CD4-positive, alpha-beta T cell treated with Interleukin-15 for 1 hour (primary cell): Measurements from ENCODE around the gene GLB1L3.
A peak's percentile ranks its signal among the peaks of the same experiment; 100 is the strongest.

Experiments
- DNase-seq: peaks from one replicate; pipeline ENCODE4 v3.0.0-alpha.2; 2020

The GLB1L3 gene

DNA sequence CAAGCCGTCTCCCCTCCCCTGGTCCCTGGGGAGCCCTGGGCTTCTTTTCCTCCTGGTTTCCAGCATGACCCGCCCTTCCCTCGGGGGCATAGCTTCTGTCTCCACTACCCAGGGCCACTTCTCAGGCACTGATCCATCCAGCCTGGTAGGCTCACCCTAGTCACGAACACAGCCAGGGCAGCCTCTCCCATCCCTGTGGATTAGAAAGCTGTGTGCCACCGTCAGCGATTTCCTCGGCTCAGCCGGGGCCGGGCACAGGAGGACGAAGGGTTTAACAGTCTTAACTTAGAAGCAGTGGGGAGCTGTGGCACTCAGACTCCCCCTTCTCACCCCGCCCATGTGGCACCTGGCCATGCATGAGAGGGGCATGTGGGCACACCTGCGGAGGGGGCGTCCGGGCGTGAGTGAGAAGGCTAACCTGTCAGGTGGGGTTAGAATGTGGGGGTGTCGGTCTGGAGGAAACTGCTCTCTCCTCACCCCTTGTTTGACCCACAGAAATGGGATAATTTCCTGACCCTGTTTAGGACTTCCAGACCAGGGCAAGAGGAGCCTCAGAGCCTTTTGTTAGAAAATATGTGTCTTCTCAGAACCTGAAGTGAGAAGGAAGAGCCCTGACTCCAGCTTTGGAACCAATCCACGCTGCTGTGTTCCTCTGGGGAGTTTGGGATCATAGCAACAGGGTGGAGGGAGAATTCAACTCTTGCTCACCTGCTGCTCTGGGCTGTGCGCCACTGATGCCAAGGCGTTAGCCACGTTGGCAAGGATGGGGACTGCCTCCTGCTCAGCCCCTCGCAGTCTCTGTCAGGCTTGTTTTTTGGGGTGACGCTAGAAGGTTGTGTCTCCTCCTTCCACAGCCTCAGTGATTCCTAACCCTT is 70.2 kb downstream of the GLB1L3 start:
- DNase-seq = no peak

DNA sequence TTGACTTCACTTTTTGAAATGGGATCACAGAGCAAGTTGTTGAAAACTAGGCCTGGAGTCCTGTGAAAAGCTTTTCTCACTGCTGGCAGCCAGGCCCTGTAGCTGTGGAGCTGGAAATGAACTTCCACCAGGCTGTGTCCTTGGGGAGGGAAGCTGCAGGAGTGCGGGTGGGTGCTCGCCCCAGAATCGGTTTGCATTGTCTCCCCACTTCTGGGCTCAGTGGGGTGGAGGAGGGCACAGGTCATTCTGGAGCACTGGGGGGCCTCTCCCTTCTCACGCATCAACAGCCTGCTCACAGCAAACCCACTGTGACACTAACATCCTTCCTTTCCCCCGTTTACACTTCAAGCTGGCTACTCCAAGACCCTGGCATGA is 70.8 kb downstream of the GLB1L3 start:
- no peak for DNase-seq

DNA sequence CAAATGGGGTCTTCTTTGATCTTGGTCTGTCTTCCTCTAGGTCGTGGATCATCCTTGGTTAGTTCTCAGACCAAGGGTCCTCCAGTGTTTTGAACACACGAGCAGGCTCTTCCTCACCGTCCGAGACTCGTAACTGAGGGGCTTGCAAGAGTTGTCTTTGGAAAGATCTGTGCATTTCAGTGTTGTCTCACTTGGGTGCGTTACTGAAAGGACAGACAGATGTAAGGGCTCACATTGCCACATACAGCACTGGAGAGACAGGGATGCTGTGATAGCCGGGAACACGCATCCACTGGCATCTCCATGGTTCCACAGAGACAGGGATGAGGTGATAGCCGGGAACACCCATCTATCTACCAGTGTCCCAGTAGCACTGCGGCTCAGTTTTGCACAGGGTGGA is 71.3 kb downstream of the GLB1L3 start:
- DNase-seq = no peak

DNA sequence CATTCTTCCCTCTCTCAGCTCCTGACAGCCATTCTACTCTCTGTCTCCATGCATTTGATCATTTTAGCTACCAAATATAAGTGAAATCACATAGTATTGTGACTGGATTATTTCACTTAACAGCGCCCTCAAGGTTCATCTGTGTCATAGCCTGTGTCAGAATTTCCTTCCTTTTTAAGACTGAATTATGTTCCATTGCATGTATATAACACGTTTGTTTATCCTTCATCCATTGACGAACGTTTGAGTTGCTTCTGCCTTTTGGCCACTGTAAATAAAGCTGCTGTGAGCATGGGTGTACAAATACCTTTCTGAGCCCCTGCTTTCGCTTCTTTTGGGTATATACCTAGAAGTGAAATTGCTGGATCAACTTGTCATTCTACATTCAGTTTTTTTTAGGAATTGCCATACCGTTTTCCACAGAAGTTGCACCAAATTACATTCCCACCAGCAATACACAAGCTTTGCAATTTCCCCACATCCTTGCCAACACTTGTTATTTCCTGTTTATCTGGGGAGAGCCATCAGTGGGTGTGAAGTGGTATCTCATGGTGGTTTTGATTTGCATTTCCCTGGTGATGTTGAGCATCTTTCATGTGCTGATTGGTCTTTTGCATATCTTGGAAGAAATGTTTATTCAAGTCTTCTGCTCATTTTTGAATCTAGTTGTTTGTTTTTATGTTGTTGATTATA is 73.1 kb downstream of the GLB1L3 start:
- DNase-seq = no peak

DNA sequence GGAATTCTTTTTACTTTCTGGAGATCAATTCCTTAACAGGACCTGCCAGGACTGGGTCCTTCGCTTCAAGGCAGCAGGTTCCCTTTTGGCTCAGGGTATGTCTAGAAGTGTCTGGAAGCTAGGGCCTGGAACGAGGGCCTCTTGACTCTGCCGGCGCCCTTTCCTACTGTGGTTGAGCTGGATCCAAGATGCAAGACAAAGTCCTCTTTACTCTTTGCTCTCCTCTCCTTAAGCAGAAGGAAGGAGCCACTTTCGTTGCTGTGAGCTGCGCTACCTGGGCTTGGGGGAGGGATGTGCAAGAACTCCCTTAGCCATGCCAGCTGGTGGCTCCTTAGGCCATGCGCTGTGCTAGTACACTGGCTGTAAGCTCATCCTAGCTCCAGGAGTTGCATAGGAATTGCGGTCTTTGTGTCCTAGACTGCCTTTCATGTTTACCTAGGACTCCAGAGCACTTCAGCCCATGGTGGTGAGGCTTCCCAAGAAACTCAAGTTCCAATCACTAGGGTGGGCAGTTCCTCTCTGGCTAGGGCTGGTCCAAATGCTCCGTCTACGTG is 73.7 kb downstream of the GLB1L3 start:
- no peak for DNase-seq

DNA sequence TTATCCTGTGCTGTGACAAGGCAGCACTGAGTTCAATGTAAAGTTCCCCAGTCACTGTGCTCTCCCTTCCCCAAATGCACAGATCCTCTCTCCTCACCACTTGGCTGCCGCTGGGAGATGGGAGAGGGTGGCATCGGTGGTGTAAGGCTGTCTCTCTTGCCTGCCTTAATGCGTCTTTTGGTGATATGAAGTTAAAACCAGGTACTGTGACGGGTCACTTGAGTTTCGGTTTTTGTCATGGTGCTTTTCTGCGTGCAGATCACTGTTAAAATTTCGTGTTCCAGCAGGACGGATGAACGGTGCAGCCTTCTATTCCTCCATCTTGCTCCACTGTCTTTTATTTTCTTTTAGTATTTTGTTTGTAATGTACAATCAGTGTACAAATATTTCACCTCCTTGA is 74.2 kb downstream of the GLB1L3 start:
- no peak for DNase-seq

DNA sequence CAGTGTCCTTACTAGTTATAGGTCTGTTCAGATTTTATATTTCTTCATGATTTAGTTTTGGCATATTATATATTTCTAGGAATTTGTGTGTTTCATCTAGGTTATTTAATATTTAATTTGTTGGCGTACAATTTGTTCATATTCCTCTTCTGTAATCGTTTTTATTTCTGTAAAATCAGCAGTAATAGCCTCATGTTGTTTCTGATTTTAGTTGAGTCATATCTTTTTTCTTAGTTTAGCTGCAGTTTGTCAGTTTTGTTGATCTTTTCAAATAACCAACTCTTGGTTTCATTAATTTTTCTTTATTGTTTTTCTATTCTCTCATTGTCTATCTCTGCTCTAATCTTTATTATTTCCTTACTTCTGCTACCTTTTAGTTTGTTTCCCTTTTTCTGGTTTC is 75.9 kb downstream of the GLB1L3 start:
- DNase-seq = no peak

DNA sequence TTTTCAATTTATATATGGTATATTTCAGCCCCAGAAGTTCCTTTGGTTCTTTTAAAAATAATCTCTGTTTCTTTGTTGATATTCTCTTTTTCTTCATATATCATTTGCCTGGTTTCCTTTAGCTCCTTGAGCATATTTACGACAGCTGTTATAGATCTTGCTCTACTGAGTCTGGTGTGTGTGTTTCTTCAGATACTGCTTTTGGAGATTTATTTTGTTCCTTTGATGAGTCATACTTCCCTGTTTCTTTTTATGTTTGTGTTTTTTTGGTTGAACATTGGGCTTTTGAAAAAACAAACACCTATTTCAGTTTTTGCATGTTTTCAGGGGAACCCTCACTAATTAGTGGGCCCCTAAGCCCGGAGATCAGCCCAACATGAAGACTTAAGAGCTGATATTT is 79.0 kb downstream of the GLB1L3 start:
- DNase-seq = no peak

DNA sequence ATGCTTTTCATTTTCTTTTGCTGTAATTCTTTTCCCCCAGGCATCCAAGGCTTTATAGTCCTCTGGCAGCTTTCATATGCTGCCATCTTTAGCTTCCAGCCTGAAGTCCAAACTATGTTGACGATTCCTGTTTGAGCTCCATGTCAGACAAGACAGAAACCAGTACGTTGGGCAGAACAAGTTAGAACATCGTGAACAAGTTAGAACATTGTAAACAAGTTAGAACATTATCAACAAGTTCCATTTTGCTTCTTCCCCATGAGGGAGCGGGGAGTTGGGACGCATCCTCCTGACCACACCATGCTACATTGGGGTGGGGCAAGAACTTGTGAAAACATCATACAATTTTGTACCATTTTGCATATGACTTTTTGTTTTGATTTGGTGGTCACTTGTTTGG is 79.5 kb downstream of the GLB1L3 start:
- DNase-seq = no peak

DNA sequence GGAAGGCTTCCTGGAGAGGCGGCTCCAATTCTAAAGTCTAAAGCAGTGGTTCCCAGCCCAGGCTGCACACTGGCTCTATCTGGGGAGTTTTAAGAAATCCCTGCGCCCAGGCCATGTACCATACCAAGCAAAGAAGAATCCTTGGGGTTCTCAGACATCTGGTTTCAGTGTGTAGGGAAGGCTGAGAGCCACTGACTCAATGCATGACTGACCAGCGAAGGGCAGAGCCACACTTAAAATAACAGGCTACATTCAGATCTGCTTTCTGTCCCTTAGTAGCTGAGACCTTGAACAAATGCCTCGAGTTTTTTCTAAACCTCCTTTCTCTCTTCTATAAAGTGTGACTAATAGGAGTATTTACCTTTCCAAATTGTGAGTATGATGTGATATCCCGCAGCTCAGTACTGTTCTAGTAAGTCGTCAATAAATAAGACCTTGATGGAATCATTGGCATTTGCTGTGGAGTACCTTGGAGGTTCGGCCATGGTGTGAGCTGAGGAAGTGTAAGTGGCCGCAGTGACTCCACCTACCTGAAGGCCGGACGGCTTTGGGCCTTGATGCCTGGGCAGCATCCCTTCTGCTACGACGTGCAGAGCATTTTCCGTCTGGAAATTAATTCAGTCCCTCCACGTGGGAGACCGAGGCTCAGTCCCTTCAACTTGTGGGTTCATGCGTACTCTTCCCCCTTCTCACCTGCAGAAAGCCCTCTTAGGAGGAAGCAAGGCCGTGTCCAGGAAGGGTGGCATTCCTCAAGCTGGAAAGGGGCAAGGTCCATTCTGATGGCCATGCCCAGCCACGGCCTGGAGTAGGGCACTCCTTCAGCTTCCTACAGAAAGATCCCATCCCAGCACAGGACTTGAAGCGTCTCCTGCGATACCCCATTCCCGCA is 80.7 kb downstream of the GLB1L3 start:
- DNase-seq = no peak

DNA sequence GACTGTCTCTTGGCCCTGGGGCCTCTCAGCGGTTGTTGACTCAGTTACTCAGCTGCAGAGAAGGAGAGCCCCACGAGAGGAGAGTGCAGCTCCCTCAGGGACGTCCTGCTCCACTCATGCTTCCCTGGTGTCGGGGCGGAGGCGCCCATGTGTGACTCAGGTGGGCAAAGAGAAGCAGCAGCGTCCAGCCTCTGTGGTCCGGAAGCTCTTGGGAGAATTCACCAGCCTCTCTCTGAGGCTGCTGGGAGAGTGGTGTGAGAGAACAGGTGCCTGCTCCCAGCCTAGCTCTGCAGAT is 81.3 kb downstream of the GLB1L3 start:
- DNase-seq = no peak

DNA sequence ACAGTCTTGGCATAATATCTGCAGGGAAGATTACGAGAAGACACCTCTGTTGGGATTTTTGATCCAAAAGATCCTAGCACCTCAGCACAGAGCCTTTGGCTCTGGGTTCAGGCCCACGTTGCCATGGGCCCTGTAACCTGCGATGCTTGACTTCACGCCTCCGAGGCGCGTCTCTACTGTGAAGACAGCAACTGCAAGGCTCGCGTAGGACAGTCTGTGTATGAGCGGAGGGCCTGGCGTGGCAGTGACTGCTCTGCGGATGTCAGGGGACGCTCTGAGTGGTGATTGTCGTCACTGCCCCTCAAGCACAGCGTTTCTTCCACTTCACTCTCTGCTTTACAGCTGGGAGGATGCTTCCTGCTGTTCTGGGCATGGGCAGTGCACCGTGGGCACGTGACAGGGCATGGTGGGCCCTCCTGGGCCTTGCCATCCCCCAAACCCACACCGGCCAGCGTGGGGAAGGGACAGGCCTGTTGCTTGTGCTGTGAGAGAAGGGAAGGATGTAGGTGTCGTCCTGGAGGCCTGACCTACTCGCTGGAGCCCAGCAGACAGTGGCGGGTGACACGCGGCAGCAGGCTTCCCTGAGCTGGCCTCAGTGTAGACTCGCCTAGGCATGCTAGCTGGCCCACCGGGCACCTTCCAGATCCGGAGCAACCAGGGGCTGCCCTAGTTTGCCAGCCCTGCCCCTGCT is 82.1 kb downstream of the GLB1L3 start:
- DNase-seq = no peak

DNA sequence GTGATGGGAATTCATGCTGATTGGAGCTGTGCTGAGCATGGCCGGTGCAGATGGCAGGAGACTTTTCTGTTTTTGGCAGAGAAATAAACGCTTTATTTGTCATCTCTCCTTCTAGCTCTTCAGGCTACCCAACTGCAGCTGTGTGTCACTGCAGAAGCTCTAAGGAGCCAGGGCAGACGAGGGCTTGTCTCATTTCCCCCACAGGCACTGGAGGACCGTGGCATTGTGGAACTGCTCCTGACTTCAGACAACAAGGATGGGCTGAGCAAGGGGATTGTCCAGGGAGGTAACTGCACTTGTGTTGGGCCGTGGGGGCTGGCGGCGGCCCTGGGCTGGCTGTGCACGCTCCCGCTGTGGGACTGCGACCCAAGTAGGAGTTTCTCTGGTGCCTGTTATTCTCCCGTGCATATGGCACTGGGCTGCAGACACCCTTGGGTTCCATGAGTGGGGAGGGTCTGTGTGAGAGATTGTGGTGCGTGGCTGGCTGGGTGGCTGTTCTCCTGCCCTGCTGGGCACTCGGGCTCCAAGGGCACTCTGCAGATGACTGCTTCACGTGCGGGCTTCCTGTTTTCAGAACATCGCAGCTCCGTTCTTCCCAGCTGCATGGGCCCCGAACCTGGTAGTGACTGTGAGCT is 82.8 kb downstream of the GLB1L3 start:
- no peak for DNase-seq

DNA sequence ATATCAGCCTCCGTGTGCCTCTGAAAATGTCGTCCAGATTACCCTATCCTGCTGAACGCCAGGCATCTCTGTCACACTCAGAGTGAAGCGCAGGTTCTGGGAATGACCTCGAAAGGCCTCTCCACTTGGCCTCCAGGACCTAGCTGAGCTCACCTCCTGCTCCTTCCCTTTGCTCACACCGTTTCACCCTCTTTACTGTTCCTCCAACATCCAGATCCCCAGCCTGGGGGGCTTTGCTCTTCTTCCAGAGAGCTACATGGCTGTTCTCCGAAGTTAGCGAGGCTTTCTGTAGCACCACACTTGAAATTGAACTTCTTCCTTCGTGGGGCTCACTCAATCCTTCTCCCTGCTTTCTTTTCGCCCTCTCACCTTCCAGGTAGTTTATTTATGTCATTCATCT is 83.5 kb downstream of the GLB1L3 start:
- no peak for DNase-seq

DNA sequence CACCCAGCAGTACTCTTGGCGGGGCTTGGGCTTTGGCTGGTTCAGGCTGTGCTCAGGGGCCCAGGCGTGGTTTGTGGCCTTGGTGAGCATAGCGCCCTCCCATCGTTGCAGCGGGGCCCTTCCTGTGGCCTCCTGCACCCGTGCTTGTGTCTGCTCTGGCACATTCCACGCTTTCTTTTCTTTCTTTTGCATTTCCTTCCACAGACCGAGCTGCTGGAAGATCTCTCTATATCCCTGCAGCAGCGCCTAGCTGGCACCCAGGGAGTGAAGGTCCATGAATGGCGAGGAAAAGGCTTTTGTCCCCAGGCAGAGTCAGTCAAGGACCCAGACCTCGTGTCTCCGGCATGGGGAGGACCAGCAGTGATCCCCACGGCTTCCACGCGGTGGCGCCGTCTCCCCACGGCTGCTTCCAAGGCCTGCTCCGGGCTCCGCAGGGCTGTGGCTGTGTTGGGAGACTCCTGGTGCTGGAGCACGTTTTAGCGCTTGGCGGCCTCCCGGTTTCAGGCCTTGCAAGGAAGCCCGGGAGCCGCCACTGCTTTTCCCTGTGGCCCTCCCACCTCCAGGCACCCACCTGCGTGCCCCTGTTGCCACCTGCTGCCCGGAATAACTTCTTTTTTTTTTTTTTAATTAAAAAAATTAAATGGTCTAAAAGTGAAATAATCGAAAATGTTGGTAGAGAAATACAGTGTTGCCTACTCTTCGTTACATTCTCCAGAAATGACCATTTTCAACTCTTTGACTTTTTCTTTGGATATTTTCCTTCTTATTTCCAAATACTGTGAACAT is 84.1 kb downstream of the GLB1L3 start:
- DNase-seq = peak; percentile 38

DNA sequence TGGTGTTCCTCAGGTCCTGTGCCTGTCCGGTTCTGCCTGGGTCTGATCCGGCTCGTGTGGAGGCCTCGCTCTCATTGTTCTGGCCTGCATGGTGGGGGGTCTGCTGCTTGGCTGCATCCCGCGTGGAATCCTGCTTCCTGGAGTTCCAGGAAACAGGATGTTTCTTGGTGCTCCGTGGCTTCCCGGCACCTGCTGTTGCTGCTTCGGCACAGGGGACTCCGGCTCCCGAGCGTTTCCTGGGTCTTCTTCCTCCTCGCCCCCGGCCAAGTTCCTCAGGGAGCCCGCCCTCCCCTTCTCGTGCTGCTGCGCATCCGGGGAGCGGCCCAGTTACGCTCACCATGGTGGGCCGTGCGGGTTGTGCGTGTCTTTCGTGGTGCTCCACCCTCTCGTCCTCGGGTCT is 85.5 kb downstream of the GLB1L3 start:
- no peak for DNase-seq

DNA sequence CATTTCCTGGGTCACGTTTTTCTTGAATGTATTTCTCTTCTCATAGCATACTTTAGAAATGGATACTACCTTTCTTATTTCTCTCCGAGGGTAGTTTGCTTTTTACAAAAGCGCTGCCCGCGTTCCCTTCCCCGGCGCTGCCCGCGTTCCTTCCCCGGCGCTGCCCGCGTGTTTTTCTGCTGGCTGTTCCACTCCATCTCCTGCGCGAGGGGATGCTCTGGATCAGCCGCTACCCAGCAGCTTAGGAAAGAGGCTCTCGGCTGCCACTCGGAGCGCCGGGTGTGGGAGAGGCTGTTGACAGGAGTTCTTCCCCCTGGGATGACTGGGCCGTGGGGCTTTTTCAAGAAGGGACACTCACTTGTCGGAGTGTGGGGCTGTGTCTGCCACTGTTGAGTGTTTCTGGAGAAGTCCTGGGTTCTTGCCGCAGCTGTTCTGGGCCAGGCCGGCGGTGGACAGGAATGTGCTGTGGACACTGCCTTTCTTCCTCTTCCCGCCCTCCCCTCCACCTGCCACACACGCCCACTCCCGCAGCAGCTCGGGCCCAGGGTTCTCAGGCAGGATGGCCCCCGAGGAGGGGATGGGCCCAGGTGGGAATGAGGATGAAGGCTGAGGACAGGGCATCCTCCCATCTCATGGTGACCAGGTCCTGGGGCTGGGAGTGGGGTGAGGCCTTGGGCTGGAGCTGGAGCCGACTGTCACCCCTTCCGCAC is 86.2 kb downstream of the GLB1L3 start:
- DNase-seq = no peak

DNA sequence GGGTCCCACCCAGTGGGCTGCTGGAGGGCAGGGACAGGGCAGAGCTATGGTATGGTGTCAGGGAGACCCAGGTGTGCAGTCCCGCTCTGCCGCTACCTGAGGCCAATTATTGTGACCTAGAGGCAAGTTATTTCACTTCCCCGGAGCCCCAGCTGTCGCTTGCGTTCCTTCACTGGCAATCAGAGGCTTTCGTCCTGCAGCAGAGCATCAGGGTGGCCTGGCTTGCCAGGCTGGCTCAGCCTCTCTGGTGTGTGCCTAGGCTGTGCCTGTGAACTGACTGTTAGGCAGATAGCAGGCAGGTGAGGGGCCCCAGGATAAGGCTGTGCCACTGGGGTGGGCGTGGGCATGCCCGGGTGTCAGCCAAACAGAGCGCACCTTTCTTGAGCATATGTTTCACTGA is 87.0 kb downstream of the GLB1L3 start:
- DNase-seq = no peak

DNA sequence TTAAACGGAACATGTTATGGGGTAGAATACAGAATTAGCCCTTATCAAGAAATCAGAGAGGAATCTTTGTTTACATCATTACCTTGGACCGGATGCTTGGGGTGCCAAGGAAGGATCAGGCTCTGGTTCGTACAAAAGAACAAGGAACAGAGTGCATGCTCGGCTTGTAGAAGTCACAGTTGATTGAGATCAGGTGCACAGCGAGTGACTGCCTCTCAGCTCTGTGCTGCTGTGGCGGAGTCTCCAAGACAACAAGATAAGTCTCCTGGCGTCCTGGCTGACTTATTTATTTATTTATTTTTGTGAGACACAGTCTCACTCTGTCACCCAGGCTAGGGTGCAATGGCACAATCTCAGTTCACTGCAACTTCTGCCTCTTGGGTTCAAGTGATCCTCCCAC is 87.4 kb downstream of the GLB1L3 start:
- no peak for DNase-seq

DNA sequence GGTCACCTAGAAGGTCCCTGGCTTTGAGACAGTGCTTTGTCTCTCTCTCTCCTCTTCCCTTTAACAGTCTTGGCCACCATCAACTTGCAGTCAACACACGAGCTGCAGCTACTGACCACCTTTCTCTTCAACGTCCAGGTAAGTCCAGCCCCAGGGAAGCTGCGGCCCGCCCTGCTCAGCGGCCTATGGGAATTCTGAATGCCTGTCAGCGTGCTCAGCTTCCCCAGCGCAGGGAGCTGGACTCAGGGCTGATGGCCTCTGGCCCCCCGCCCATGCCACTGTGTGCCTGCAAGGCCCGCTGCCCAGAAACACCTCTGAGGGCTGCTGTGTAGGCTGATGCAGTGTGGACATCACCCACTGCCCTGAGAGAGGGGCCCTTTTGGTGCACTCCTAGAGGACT is 88.1 kb downstream of the GLB1L3 start:
- DNase-seq = no peak
